K562 (cell line): ENCODE results near the gene DAZAP1. TPM values are rescaled to one million over a fixed set of nuclear protein-coding genes. Genes with fewer than 3 reads are reported as not detected.

ENCODE experiments used
- ATAC-seq: fragments of 200-7000 bp; cut with Tn5 transposase; 3 replicates; pipeline ENCODE4 v1.9.1; 2020; ENCODE audit warnings: moderate library complexity
- BruUV-seq: library from RNA; stranded (reverse); fragments of 400-500 nt; replicated peaks from 2 replicates; lab custom pipeline; 2021; lab: Mats Ljungman, UMichigan
- CTCF ChIA-PET: fragments of 300-600 bp; formaldehyde crosslinking; extraction: SDS; loops from one replicate; lab custom pipeline; 2021; ENCODE audit warnings: low intra/inter-chr PET ratio; lab: Yijun Ruan, JAX
- POLR2A ChIA-PET: fragments of 300-600, 350-650 bp; sonication (Branson Sonifier 250); formaldehyde crosslinking; extraction: SDS; loops from one replicate; lab custom pipeline; 2021; ENCODE audit warnings: antibody characterized with exemption, inconsistent platforms; lab: Yijun Ruan, JAX
- DNase-seq, 4 experiments: peaks; one replicate each; pipeline versions ENCODE4 v3.0.0 to v3.0.0-alpha.2; 2011 to 2018; ENCODE audit warnings: low spot score in 3 of 4, mixed read lengths in 3 of 4; ENCODE audit errors: extremely low read depth in 1 of 4
- FAIRE-seq: peaks from 2 replicates; lab custom pipeline; 2011; peaks lifted over from hg19 to GRCh38; lab: Jason Lieb, UNC
- H2AFZ ChIP-seq: 2 replicates; pipeline ENCODE4 v1.6.0; 2011; ENCODE audit warnings: low read depth, low read length, control low read depth, inconsistent platforms
- H3K27ac ChIP-seq: fragments of 200-600 bp; 3 replicates; pipeline ENCODE4 v1.8.0; 2011; ENCODE audit warnings: low read depth, mild to moderate bottlenecking, control low read depth, inconsistent platforms, low read length, moderate library complexity, mixed read lengths; ENCODE audit errors: extremely low read depth
- H3K27me3 ChIP-seq, 2 experiments: fragments of 300-600 bp in 1 of 2; 2 replicates in 1 of 2; 3 replicates in 1 of 2; pipeline versions ENCODE4 v1.6.0 to v1.8.0; 2011; ENCODE audit warnings: inconsistent platforms in 2 of 2, low read length in 2 of 2, mild to moderate bottlenecking in 1 of 2, mixed read lengths in 1 of 2, moderate library complexity in 1 of 2; ENCODE audit not compliant: control insufficient read depth in 2 of 2, insufficient read depth in 2 of 2
- H3K36me3 ChIP-seq: fragments of 300-600 bp; 3 replicates; pipeline ENCODE4 v1.8.0; 2011; ENCODE audit warnings: mild to moderate bottlenecking, low read length, inconsistent platforms; ENCODE audit not compliant: control insufficient read depth, insufficient read depth
- H3K4me1 ChIP-seq, 2 experiments: fragments of 200-600 bp in 1 of 2; replicated peaks in 1 of 2; 2 replicates in 1 of 2; 3 replicates in 1 of 2; pipeline versions ENCODE4 v1.5.1 to v1.8.0; 2011; ENCODE audit warnings: inconsistent platforms in 2 of 2, low read length in 2 of 2, mild to moderate bottlenecking in 1 of 2, mixed read lengths in 1 of 2, moderate library complexity in 1 of 2; ENCODE audit not compliant: control insufficient read depth in 2 of 2, insufficient read depth in 2 of 2
- H3K4me2 ChIP-seq: 2 replicates; pipeline ENCODE4 v1.6.1; 2011; ENCODE audit warnings: low read length, control low read depth, inconsistent platforms, mixed read lengths; ENCODE audit not compliant: insufficient read depth
- H3K4me3 ChIP-seq: fragments of 200-600 bp; sonication (generic), shearing (Covaris generic); 2 replicates; pipeline ENCODE4 v1.5.1; 2016; ENCODE audit warnings: control low read depth, inconsistent platforms
- H3K79me2 ChIP-seq: fragments of 200-600 bp; 3 replicates; pipeline ENCODE4 v1.8.0; 2011; ENCODE audit warnings: low read length, inconsistent platforms; ENCODE audit not compliant: control insufficient read depth, insufficient read depth
- H3K9ac ChIP-seq, 2 experiments: 2 replicates each; pipeline versions ENCODE4 v1.6.0 to v1.6.1; 2011; ENCODE audit warnings: low read depth in 2 of 2, low read length in 2 of 2, control low read depth in 1 of 2, inconsistent platforms in 1 of 2, mild to moderate bottlenecking in 1 of 2, mixed read lengths in 1 of 2; ENCODE audit not compliant: insufficient read depth in 1 of 2
- H3K9me1 ChIP-seq: one replicate; pipeline ENCODE4 v1.6.0; 2011; ENCODE audit warnings: inconsistent platforms, mild to moderate bottlenecking, low read length, moderate library complexity; ENCODE audit not compliant: control insufficient read depth, insufficient read depth
- H3K9me3 ChIP-seq: replicated peaks from 2 replicates; pipeline ENCODE4 v1.5.1; 2011; ENCODE audit warnings: low read depth, low read length, inconsistent platforms; ENCODE audit not compliant: control insufficient read depth, insufficient read depth
- H4K20me1 ChIP-seq: replicated peaks from 2 replicates; pipeline ENCODE4 v1.6.1; 2011; ENCODE audit warnings: low read length, inconsistent platforms, mixed read lengths; ENCODE audit not compliant: control insufficient read depth, insufficient read depth
- ARID2 ChIP-seq: fragments of 450-650 bp; IDR thresholded peaks from 2 replicates; pipeline ENCODE4 v1.6.1; 2017; ENCODE audit warnings: antibody characterized with exemption, mild to moderate bottlenecking
- POLR2AphosphoS2 ChIP-seq: IDR thresholded peaks from 2 replicates; pipeline ENCODE4 v1.6.1; 2012; ENCODE audit warnings: low read length, improper control_type of control experiment
- POLR2G ChIP-seq: fragments of 200-400 bp; formaldehyde crosslinking; IDR thresholded peaks from 2 replicates; pipeline ENCODE4 v1.6.1; 2017; ENCODE audit warnings: low read depth, mild to moderate bottlenecking, antibody characterized with exemption, low read length, moderate library complexity
- RAD21 ChIP-seq, 2 experiments: fragments of 250-450 bp in 1 of 2; fragments of 450-650 bp in 1 of 2; sonication (Bioruptor Pico) in 1 of 2; formaldehyde crosslinking in 1 of 2; IDR thresholded peaks in 1 of 2; conservative IDR thresholded peaks in 1 of 2; 2 replicates each; pipeline versions ENCODE4 v1.4.0 to v1.8.0; 2020 to 2022; ENCODE audit warnings: mild to moderate bottlenecking in 2 of 2, moderate library complexity in 1 of 2
- ZNF146 ChIP-seq: IDR thresholded peaks from one replicate; pipeline ENCODE4 v1.6.1; 2018; ENCODE audit warnings: missing compliant biosample characterization; ENCODE audit not compliant: unreplicated experiment
- ZNF165 ChIP-seq: fragments of 250-450 bp; sonication (Bioruptor Pico); IDR thresholded peaks from 2 replicates; pipeline ENCODE4 v1.4.0; 2020; ENCODE audit warnings: borderline replicate concordance
- WGBS: fragments of 100-300 bp; shearing (Covaris generic); methylation state at CpG from one replicate; pipeline ENCODE4 v1.1.6; 2016; ENCODE audit warnings: low coverage, mixed read lengths; ENCODE audit not compliant: insufficient coverage; ENCODE audit errors: missing lambda C conversion rate; 5-methylcytosine and 5-hydroxymethylcytosine counted together
- in situ Hi-C: fragments of 300-500 bp; cut with MboI; formaldehyde crosslinking; loops from 4 replicates; pipeline ENCODE4 v1.15.0; 2018; ENCODE audit warnings: inconsistent platforms, mixed read lengths
- intact Hi-C: fragments of 100-400 bp; cut with micrococcal nuclease; formaldehyde crosslinking; loops from 2 replicates; pipeline ENCODE4 v1.14.2; 2022
- polyA plus RNA-seq, 8 experiments: library from polyadenylated mRNA; depleted of rRNA in 4 of 8; stranded (reverse) in 5 of 8; unstranded in 3 of 8; fragments of >200 nt; fragmentation: Nextera tagmentation in 2 of 8; fragmentation: Illumina TruSeq in 1 of 8; extraction: Ambion mirVana in 2 of 8; extraction: Trizol in 1 of 8; gene quantifications; 2 replicates each; pipeline versions ENCODE4 v1.2.1 to v1.2.3, GENCODE V29; 2011 to 2014; ENCODE audit warnings: inconsistent platforms in 1 of 8, missing spikeins in 1 of 8
- total RNA-seq, 7 experiments: library from RNA; depleted of rRNA in 6 of 7; stranded (reverse); fragments of >200 nt in 6 of 7; fragmentation: Illumina TruSeq in 2 of 7; extraction: Trizol in 2 of 7; gene quantifications; 2 replicates each; pipeline versions ENCODE4 v1.2.1 to v1.2.3, GENCODE V29; 2011 to 2021; ENCODE audit warnings: low replicate concordance in 1 of 7

DAZAP1 gene
- total and polyA plus RNA-seq, 9 of the 15 experiments (the other 6 are each of a cell fraction or from before 2014, with no cell fraction given): 10.8 to 289 (median 142) TPM

DNA sequence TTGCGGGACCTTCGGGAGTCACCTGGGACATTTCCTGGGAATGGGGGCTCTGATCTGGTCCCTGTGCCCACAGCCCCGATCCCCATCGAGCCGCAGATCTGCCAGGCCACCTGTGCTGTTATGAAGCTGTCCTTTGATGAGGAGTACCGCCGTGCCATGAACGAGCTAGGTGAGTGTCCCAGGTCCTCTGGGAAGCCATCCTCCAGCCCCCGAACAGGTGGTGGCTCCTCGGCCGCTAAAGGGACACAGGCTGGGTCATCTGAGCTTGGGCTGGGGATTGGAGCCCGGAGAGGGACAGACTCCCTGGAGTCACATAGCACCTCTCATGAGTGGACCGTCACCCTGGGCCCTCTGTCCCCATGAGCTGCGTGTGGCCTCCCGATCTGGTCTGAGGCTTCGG is 50.5 kb downstream of the DAZAP1 start:
- in situ Hi-C loops (loop anchor here (5.0 kb wide), 1 partner anchor 49 kb away; no protein-coding TSS in a partner anchor), intact Hi-C loops (loop anchor here (5.0 kb wide), 1 partner anchor 54 kb away; the partner anchor contains the start of gene ADAMTSL5)
- Histone ChIP-seq H3K36me3 (peaks cover 6% of the 10 kb centered on the region; the same call in 1 of the 3 replicates), H3K79me2 (no peaks in the 10 kb centered on the region), H4K20me1 (peaks cover 25% of the 10 kb centered on the region), H3K4me1 (peaks cover 5 to 68% of the 10 kb centered on the region in 2 experiments; a peak in 4 of 5 replicates), H3K4me3 (no peak overlapping the region), H3K9me1 (peaks cover 7% of the 10 kb centered on the region), H3K27me3 (no peaks in the 10 kb centered on the region), H3K9me3 (no peaks in the 10 kb centered on the region), H3K9ac (peak overlapping the region in 1 of 2 experiments; percentile 14; a peak in 1 of 4 replicates), H2AFZ (no peak overlapping the region), H3K4me2 (no peak overlapping the region), H3K27ac (no peak overlapping the region)
- ATAC-seq (no peak), FAIRE-seq (no peak), DNase-seq (no peak)
- POLR2A ChIA-PET: interaction anchor here (0.5 to 1.5 kb wide), 6 partner anchors 12 to 439 kb away, joined by 3 to 7 read pairs (median 4); partner anchors contain the start of gene CIRBP
- TF ChIP-seq ARID2 (no peak), POLR2G (peak; percentile 67)
- CTCF ChIA-PET: no interaction called here
- no TSS peak for BruUV-seq
- 44% methylated on average over 8 of the region's 16 CpGs for WGBS

DNA sequence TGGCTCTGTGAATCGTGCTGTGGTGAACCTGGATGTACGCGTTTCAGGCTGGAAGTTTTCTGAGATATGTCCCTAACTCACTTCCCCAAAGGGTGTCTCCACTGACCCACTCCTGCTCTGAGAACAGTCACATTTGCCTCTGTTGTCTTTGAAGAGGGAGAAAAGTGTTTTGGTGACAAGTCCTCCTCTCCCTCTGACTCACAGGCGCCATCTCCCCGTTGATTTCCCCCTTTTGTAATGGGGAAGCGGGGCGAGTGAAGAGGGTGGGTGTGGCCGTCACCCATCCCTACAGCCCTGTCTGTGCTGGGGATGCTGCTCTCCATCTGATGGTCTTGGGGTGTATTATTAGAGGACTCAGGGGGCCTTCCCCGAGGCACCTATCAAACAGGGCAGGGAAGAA is 52.1 kb downstream of the DAZAP1 start:
- TSS peak; percentile 45 for BruUV-seq
- H3K4me1 ChIP-seq: peaks cover 5 to 55% of the 10 kb centered on the region in 2 experiments; a peak in 4 of 5 replicates
- H3K27me3 ChIP-seq: no peaks in the 10 kb centered on the region
- CTCF ChIA-PET: no interaction called here
- FAIRE-seq: no peak
- H3K9ac ChIP-seq: no peak overlapping the region
- no peaks in the 10 kb centered on the region for H3K79me2 ChIP-seq
- POLR2A ChIA-PET: interaction anchor here (1.3 kb wide), 1 partner anchor 12 kb away, joined by 7 read pairs; no protein-coding TSS in a partner anchor
- WGBS: 30% methylated on average over 9 of the region's 9 CpGs
- peaks cover 6% of the 10 kb centered on the region; the same call in 1 of the 3 replicates for H3K36me3 ChIP-seq
- no peak for DNase-seq
- in situ Hi-C loops: loop anchor here (5.0 kb wide), 1 partner anchor 48 kb away; no protein-coding TSS in a partner anchor
- H3K9me1 ChIP-seq: peaks cover 7% of the 10 kb centered on the region
- H3K4me2 ChIP-seq: no peak overlapping the region
- intact Hi-C loops: loop anchor here (5.0 kb wide), 1 partner anchor 53 kb away; the partner anchor contains the start of gene ADAMTSL5
- H3K4me3 ChIP-seq: no peak overlapping the region
- H2AFZ ChIP-seq: no peak overlapping the region
- no peaks in the 10 kb centered on the region for H3K9me3 ChIP-seq
- H3K27ac ChIP-seq: no peak overlapping the region
- ATAC-seq: no peak
- peaks cover 25% of the 10 kb centered on the region for H4K20me1 ChIP-seq
- no peak for TF ChIP-seq ZNF165 (CRISPR knock-in tag)
- TF ChIP-seq RAD21 (CRISPR knock-in tag; conservative IDR thresholded peaks at IDR 0.05 in 1 of 2, IDR thresholded peaks at IDR 0.05 in 1 of 2): peak in 1 of 2 experiments; percentile 18; a peak in 1 of 4 replicates
- TF ChIP-seq POLR2AphosphoS2: peak; percentile 77; the same call in 1 of the 2 replicates
- TF ChIP-seq ZNF146 (CRISPR knock-in tag): no peak
